HG03565 (cell line): ENCODE data around the gene PHKA2.

ENCODE experiments used
- ATAC-seq: cut with Tn5 transposase; IDR thresholded peaks from one replicate; pipeline ENCODE4 v1.9.1; 2021; ENCODE audit warnings: mild to moderate bottlenecking, moderate library complexity; ENCODE audit not compliant: unreplicated experiment

The PHKA2 gene

GRCh38 chrX:18973527-18974192 lies 10.3 kb downstream of the PHKA2 start:
- ATAC-seq = no peak

- ATAC-seq = no peak
These were observed 12.4 kb downstream of the PHKA2 start for GRCh38 chrX:18971506-18971905.

GRCh38 chrX:18970465-18970864 lies 13.4 kb downstream of the PHKA2 start:
- ATAC-seq = no peak

- ATAC-seq = no peak
These were observed 17.3 kb downstream of the PHKA2 start for GRCh38 chrX:18966624-18967023.

GRCh38 chrX:18964901-18965300 lies 19.0 kb downstream of the PHKA2 start:
- no peak for ATAC-seq

GRCh38 chrX:18964026-18964425 lies 19.9 kb downstream of the PHKA2 start:
- ATAC-seq = no peak

GRCh38 chrX:18962329-18962728 lies 21.6 kb downstream of the PHKA2 start:
- no peak for ATAC-seq

GRCh38 chrX:18961686-18962085 lies 22.2 kb downstream of the PHKA2 start:
- ATAC-seq = no peak

GRCh38 chrX:18956303-18957032 lies 27.4 kb downstream of the PHKA2 start:
- ATAC-seq = no peak

GRCh38 chrX:18955676-18956075 lies 28.2 kb downstream of the PHKA2 start:
- ATAC-seq = no peak

GRCh38 chrX:18951032-18951431 lies 32.9 kb downstream of the PHKA2 start:
- no peak for ATAC-seq

- ATAC-seq = no peak
These were observed 34.0 kb downstream of the PHKA2 start for GRCh38 chrX:18949944-18950301.

- ATAC-seq = no peak
These were observed 34.5 kb downstream of the PHKA2 start for GRCh38 chrX:18949291-18949943.

- no peak for ATAC-seq
These were observed 37.3 kb downstream of the PHKA2 start for GRCh38 chrX:18946611-18947010.

GRCh38 chrX:18946157-18946556 lies 37.8 kb downstream of the PHKA2 start:
- ATAC-seq = no peak

GRCh38 chrX:18945483-18945882 lies 38.4 kb downstream of the PHKA2 start:
- no peak for ATAC-seq

GRCh38 chrX:18944482-18944881 lies 39.4 kb downstream of the PHKA2 start:
- no peak for ATAC-seq

- no peak for ATAC-seq
These were observed 42.0 kb downstream of the PHKA2 start for GRCh38 chrX:18941896-18942295.

GRCh38 chrX:18938710-18939109 lies 45.2 kb downstream of the PHKA2 start:
- ATAC-seq = no peak

GRCh38 chrX:18937173-18937572 lies 46.7 kb downstream of the PHKA2 start:
- ATAC-seq = no peak

- no peak for ATAC-seq
These were observed 48.0 kb downstream of the PHKA2 start for GRCh38 chrX:18935893-18936292.

GRCh38 chrX:18934708-18935107 lies 49.2 kb downstream of the PHKA2 start:
- no peak for ATAC-seq
